Neural cell (in vitro differentiated cells): ENCODE data around the gene NHSL2. TPM values are rescaled to one million over a fixed set of nuclear protein-coding genes. Genes with fewer than 3 reads are reported as not detected.

Source experiments
- H2AFZ ChIP-seq: fragments of 200-600, 300-800 bp; sonication (generic), shearing (Covaris generic); 2 replicates; pipeline ENCODE4 v1.6.0; 2014; ENCODE audit warnings: low read depth, mild to moderate bottlenecking, antibody characterized with exemption, low read length, moderate library complexity
- H3F3A ChIP-seq: fragments of 200-600 bp; shearing (Covaris generic); 2 replicates; pipeline ENCODE4 v1.6.1; 2016; ENCODE audit warnings: mild to moderate bottlenecking, moderate library complexity, mixed read lengths, antibody characterized with exemption, low read length; ENCODE audit not compliant: insufficient read depth, poor library complexity, severe bottlenecking
- H3K27ac ChIP-seq: fragments of 200-600, 300-800 bp; sonication (generic), shearing (Covaris generic); 2 replicates; pipeline ENCODE4 v1.5.1; 2014; ENCODE audit warnings: mild to moderate bottlenecking, low read length, moderate library complexity
- H3K27me3 ChIP-seq: fragments of 300-800, 200-600 bp; sonication (generic), shearing (Covaris generic); 2 replicates; pipeline ENCODE4 v1.6.0; 2014; ENCODE audit warnings: mild to moderate bottlenecking, low read depth, low read length, moderate library complexity; ENCODE audit not compliant: insufficient read depth
- H3K36me3 ChIP-seq: fragments of 300-800, 200-600 bp; sonication (generic), shearing (Covaris generic); 2 replicates; pipeline ENCODE4 v1.5.1; 2014; ENCODE audit warnings: mild to moderate bottlenecking, antibody characterized with exemption, low read length, moderate library complexity; ENCODE audit not compliant: insufficient read depth
- H3K4me2 ChIP-seq: fragments of 300-800, 200-600 bp; sonication (generic), shearing (Covaris generic); 2 replicates; pipeline ENCODE4 v1.6.0; 2014; ENCODE audit warnings: mild to moderate bottlenecking, low read length
- H3K4me3 ChIP-seq: fragments of 300-800, 200-600 bp; sonication (generic), shearing (Covaris generic); 2 replicates; pipeline ENCODE4 v1.5.1; 2014; ENCODE audit warnings: mild to moderate bottlenecking, low read length, moderate library complexity
- H3K79me2 ChIP-seq: fragments of 200-600 bp; shearing (Covaris generic); replicated peaks from 2 replicates; pipeline ENCODE4 v1.6.0; 2014; ENCODE audit warnings: mild to moderate bottlenecking, low read length, moderate library complexity; ENCODE audit not compliant: insufficient read depth
- H3K9ac ChIP-seq: fragments of 300-800, 200-600 bp; sonication (generic), shearing (Covaris generic); 2 replicates; pipeline ENCODE4 v1.6.1; 2016; ENCODE audit warnings: mild to moderate bottlenecking, low read length, mixed read lengths
- H3K9me2 ChIP-seq: fragments of 200-600 bp; shearing (Covaris generic); 2 replicates; pipeline ENCODE4 v1.6.1; 2016; ENCODE audit warnings: mild to moderate bottlenecking, low read length, mixed read lengths; ENCODE audit not compliant: insufficient read depth
- H3K9me3 ChIP-seq: fragments of 200-600, 300-800 bp; sonication (generic), shearing (Covaris generic); 2 replicates; pipeline ENCODE4 v1.6.1; 2016; ENCODE audit warnings: mild to moderate bottlenecking, mixed run types, low read length, moderate library complexity, mixed read lengths
- H4K20me1 ChIP-seq: fragments of 200-600 bp; shearing (Covaris generic); 2 replicates; pipeline ENCODE4 v1.6.1; 2016; ENCODE audit warnings: mild to moderate bottlenecking, mixed run types; ENCODE audit not compliant: insufficient read depth
- EP300 ChIP-seq: fragments of 450-650 bp; conservative IDR thresholded peaks from 2 replicates; pipeline ENCODE4 v1.6.1; 2014; ENCODE audit warnings: antibody characterized with exemption, mild to moderate bottlenecking, moderate library complexity; ENCODE audit not compliant: poor library complexity, severe bottlenecking
- EZH2 ChIP-seq: fragments of 200-600, 300-800 bp; shearing (Covaris generic), sonication (generic); IDR thresholded peaks from 2 replicates; pipeline ENCODE4 v1.6.1; 2014; ENCODE audit warnings: antibody characterized with exemption, low read length, borderline replicate concordance, mild to moderate bottlenecking; ENCODE audit not compliant: insufficient read depth, poor library complexity, severe bottlenecking
- MXI1 ChIP-seq: fragments of 450-650 bp; conservative IDR thresholded peaks from 2 replicates; pipeline ENCODE4 v1.6.1; 2014; ENCODE audit warnings: antibody characterized with exemption, mild to moderate bottlenecking; ENCODE audit not compliant: poor library complexity, severe bottlenecking
- POLR2AphosphoS5 ChIP-seq: IDR thresholded peaks from 2 replicates; pipeline ENCODE4 v1.6.1; 2012
- RAD21 ChIP-seq: fragments of 450-650 bp; conservative IDR thresholded peaks from 2 replicates; pipeline ENCODE4 v1.6.1; 2014; ENCODE audit warnings: antibody characterized with exemption, mild to moderate bottlenecking, moderate library complexity
- SMC3 ChIP-seq: fragments of 450-650 bp; conservative IDR thresholded peaks from 2 replicates; pipeline ENCODE4 v1.6.1; 2014; ENCODE audit warnings: antibody characterized with exemption, mild to moderate bottlenecking, moderate library complexity; ENCODE audit not compliant: poor library complexity
- TAF1 ChIP-seq: IDR thresholded peaks from 2 replicates; pipeline ENCODE4 v1.6.1; 2012; ENCODE audit warnings: low read depth
- polyA plus RNA-seq: library from polyadenylated mRNA; depleted of rRNA; stranded (reverse); fragments of >200 nt; gene quantifications from 2 replicates; pipeline ENCODE4 v1.2.3, GENCODE V29; 2014
- TF ChIP-seq, protein P1 (sequence below): fragments of 450-650 bp; IDR thresholded peaks from 2 replicates; pipeline ENCODE4 v1.5.1; 2014; ENCODE audit warnings: antibody characterized with exemption, mild to moderate bottlenecking, moderate library complexity; ENCODE audit not compliant: poor library complexity, severe bottlenecking
- TF ChIP-seq, protein P2 (sequence below): IDR thresholded peaks from 2 replicates; pipeline ENCODE4 v1.6.1; 2012; ENCODE audit warnings: borderline replicate concordance

Gene NHSL2
- polyA plus RNA-seq, 1 donor from 2014 or later, result 0.87 TPM

DNA sequence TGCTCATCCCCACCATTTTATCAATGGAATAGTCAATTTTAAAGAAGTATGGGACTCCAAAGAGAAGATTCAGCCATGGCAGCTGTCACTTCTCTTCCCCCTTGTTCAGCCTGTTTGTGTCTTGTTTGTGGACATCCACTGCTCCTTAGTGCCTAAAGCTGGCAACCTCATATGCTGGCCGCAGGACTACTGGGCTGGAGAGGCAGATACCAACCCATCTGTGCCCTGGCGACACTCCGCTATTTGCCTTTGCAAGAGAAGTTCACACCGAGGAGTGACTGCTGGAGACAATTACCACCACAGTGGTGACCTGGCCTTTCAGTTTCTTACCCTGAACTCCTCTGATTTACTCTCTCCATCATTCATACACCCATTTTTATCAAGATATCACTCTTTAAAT is 64.3 kb downstream of the NHSL2 start:
- H3K4me3 ChIP-seq, result no peak overlapping the region
- TF ChIP-seq, protein P1, sequence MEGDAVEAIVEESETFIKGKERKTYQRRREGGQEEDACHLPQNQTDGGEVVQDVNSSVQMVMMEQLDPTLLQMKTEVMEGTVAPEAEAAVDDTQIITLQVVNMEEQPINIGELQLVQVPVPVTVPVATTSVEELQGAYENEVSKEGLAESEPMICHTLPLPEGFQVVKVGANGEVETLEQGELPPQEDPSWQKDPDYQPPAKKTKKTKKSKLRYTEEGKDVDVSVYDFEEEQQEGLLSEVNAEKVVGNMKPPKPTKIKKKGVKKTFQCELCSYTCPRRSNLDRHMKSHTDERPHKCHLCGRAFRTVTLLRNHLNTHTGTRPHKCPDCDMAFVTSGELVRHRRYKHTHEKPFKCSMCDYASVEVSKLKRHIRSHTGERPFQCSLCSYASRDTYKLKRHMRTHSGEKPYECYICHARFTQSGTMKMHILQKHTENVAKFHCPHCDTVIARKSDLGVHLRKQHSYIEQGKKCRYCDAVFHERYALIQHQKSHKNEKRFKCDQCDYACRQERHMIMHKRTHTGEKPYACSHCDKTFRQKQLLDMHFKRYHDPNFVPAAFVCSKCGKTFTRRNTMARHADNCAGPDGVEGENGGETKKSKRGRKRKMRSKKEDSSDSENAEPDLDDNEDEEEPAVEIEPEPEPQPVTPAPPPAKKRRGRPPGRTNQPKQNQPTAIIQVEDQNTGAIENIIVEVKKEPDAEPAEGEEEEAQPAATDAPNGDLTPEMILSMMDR, result no peak
- TF ChIP-seq MXI1 (no peak), TAF1 (no peak), EP300 (no peak), RAD21 (no peak), SMC3 (no peak), POLR2AphosphoS5 (no peak), EZH2 (no peak)
- TF ChIP-seq, protein P2, sequence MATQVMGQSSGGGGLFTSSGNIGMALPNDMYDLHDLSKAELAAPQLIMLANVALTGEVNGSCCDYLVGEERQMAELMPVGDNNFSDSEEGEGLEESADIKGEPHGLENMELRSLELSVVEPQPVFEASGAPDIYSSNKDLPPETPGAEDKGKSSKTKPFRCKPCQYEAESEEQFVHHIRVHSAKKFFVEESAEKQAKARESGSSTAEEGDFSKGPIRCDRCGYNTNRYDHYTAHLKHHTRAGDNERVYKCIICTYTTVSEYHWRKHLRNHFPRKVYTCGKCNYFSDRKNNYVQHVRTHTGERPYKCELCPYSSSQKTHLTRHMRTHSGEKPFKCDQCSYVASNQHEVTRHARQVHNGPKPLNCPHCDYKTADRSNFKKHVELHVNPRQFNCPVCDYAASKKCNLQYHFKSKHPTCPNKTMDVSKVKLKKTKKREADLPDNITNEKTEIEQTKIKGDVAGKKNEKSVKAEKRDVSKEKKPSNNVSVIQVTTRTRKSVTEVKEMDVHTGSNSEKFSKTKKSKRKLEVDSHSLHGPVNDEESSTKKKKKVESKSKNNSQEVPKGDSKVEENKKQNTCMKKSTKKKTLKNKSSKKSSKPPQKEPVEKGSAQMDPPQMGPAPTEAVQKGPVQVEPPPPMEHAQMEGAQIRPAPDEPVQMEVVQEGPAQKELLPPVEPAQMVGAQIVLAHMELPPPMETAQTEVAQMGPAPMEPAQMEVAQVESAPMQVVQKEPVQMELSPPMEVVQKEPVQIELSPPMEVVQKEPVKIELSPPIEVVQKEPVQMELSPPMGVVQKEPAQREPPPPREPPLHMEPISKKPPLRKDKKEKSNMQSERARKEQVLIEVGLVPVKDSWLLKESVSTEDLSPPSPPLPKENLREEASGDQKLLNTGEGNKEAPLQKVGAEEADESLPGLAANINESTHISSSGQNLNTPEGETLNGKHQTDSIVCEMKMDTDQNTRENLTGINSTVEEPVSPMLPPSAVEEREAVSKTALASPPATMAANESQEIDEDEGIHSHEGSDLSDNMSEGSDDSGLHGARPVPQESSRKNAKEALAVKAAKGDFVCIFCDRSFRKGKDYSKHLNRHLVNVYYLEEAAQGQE, result no peak
- H3K9ac ChIP-seq, result no peak overlapping the region
- H2AFZ ChIP-seq, result no peak overlapping the region
- H3K27ac ChIP-seq, result no peak overlapping the region
- no peaks in the 10 kb centered on the region for H4K20me1 ChIP-seq
- H3K4me2 ChIP-seq, result no peak overlapping the region
- no peaks in the 10 kb centered on the region for H3F3A ChIP-seq
- no peaks in the 10 kb centered on the region for H3K36me3 ChIP-seq
- no peaks in the 10 kb centered on the region for H3K9me3 ChIP-seq
- H3K27me3 ChIP-seq, result no peaks in the 10 kb centered on the region
- no peaks in the 10 kb centered on the region for H3K79me2 ChIP-seq
- no peaks in the 10 kb centered on the region for H3K9me2 ChIP-seq

- Histone ChIP-seq H2AFZ (no peak overlapping the region), H3K4me3 (no peak overlapping the region), H3K4me2 (no peak overlapping the region), H3K9me2 (no peaks in the 10 kb centered on the region), H3K9ac (no peak overlapping the region), H3K27me3 (no peaks in the 10 kb centered on the region), H3K27ac (no peak overlapping the region), H3K79me2 (no peaks in the 10 kb centered on the region), H3F3A (no peaks in the 10 kb centered on the region), H3K36me3 (no peaks in the 10 kb centered on the region), H4K20me1 (no peaks in the 10 kb centered on the region), H3K9me3 (no peaks in the 10 kb centered on the region)
- no peak for TF ChIP-seq EZH2
- TF ChIP-seq, protein P1, result no peak
Observed at GRCh38 chrX:71976753-71977152, 66.1 kb downstream of the NHSL2 start.
